Keratinocyte (primary cell): Measurements from ENCODE around the gene NPM3.

Experiments used
- CTCF ChIP-seq, 3 experiments: IDR thresholded peaks in 1 of 3; conservative IDR thresholded peaks in 1 of 3; optimal IDR thresholded peaks in 1 of 3; 2 replicates in 2 of 3; 3 replicates in 1 of 3; pipeline versions ENCODE3 to v1.5.1; 2011; ENCODE audit warnings: low read length in 3 of 3, mild to moderate bottlenecking in 3 of 3, moderate library complexity in 2 of 3, control low read depth in 1 of 3, inconsistent platforms in 1 of 3; ENCODE audit not compliant: insufficient read depth in 2 of 3; ENCODE audit errors: extremely low read depth in 1 of 3
- EZH2 ChIP-seq: IDR thresholded peaks from one replicate; pipeline ENCODE4 v1.6.1; 2012; ENCODE audit warnings: inconsistent platforms, mild to moderate bottlenecking, low read length, moderate library complexity

DNA sequence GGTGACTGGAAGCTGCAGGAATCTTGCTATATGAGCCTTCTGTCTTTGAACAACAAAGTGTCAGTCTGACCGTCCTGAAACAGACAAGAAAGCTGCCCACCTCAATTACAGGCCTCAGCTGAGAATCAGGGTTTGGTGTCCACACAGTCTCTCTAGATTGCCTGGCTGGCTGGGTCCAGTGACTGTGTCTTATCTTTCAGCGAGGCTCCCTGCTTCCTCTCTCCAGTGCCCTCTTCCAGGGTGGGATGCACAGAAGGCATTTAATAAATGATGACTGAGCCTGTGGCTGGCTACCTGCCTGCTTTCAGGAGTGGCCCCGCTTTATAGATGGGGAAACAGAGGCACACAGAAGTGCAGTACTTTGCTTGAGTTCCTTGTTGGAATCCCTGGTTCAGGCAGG, 34.8 kb downstream of the NPM3 start:
- TF ChIP-seq EZH2, result no peak
- TF ChIP-seq CTCF (optimal IDR thresholded peaks at IDR 0.05 in 1 of 3, IDR thresholded peaks at IDR 0.05 in 1 of 3, conservative IDR thresholded peaks at IDR 0.05 in 1 of 3; ENCODE audit: extremely low read depth in 1 of 3, insufficient read depth in 2 of 3, low read length in 3 of 3), result no peak
